ENCODE data around the gene CBFA2T3. TPM values are rescaled to one million over a fixed set of nuclear protein-coding genes. Genes with fewer than 3 reads are reported as not detected.

CBFA2T3 gene
- total RNA-seq, 2 donors from 2014 or later, result 10.1 to 10.5 TPM

- Histone ChIP-seq H3K9ac (ENCODE audit: low read depth in 2 of 2, low read length in 2 of 2) (no peak overlapping the region), H3K9me3 (no peaks in the 10 kb centered on the region), H3K36me3 (no peaks in the 10 kb centered on the region), H3K27ac (no peak overlapping the region), H3K4me1 (no peaks in the 10 kb centered on the region), H3K27me3 (no peaks in the 10 kb centered on the region), H3K4me3 (no peak overlapping the region)
- no peak for DNase-seq
- intact Hi-C loops (cut with DNase I), result no loop called here
- TF ChIP-seq, protein P1, sequence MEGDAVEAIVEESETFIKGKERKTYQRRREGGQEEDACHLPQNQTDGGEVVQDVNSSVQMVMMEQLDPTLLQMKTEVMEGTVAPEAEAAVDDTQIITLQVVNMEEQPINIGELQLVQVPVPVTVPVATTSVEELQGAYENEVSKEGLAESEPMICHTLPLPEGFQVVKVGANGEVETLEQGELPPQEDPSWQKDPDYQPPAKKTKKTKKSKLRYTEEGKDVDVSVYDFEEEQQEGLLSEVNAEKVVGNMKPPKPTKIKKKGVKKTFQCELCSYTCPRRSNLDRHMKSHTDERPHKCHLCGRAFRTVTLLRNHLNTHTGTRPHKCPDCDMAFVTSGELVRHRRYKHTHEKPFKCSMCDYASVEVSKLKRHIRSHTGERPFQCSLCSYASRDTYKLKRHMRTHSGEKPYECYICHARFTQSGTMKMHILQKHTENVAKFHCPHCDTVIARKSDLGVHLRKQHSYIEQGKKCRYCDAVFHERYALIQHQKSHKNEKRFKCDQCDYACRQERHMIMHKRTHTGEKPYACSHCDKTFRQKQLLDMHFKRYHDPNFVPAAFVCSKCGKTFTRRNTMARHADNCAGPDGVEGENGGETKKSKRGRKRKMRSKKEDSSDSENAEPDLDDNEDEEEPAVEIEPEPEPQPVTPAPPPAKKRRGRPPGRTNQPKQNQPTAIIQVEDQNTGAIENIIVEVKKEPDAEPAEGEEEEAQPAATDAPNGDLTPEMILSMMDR (IDR thresholded peaks at IDR 0.05), result no peak
Observed at GRCh38 chr16:88834670-88835069, 142.3 kb downstream of the CBFA2T3 start.

- Histone ChIP-seq H3K4me3 (no peak overlapping the region), H3K36me3 (no peaks in the 10 kb centered on the region), H3K27me3 (no peaks in the 10 kb centered on the region), H3K4me1 (no peaks in the 10 kb centered on the region), H3K27ac (no peak overlapping the region), H3K9me3 (no peaks in the 10 kb centered on the region), H3K9ac (ENCODE audit: low read depth in 2 of 2, low read length in 2 of 2) (no peak overlapping the region)
- intact Hi-C loops (cut with DNase I), result no loop called here
- DNase-seq, result no peak
- TF ChIP-seq, protein P1 (IDR thresholded peaks at IDR 0.05), result no peak
Observed at GRCh38 chr16:88833086-88833485, 143.9 kb downstream of the CBFA2T3 start.

GRCh38 chr16:88831838-88832237 lies 145.2 kb downstream of the CBFA2T3 start:
- no peak overlapping the region for H3K4me3 ChIP-seq
- no peak for DNase-seq
- H3K27me3 ChIP-seq, result no peaks in the 10 kb centered on the region
- H3K36me3 ChIP-seq, result no peaks in the 10 kb centered on the region
- H3K27ac ChIP-seq, result no peak overlapping the region
- no peak overlapping the region for H3K9ac ChIP-seq (ENCODE audit: low read depth in 2 of 2, low read length in 2 of 2)
- TF ChIP-seq, protein P1 (IDR thresholded peaks at IDR 0.05), result no peak
- H3K9me3 ChIP-seq, result no peaks in the 10 kb centered on the region
- no peaks in the 10 kb centered on the region for H3K4me1 ChIP-seq
- intact Hi-C loops (cut with DNase I), result no loop called here

GRCh38 chr16:88830783-88831182 lies 146.2 kb downstream of the CBFA2T3 start:
- Histone ChIP-seq H3K9me3 (no peaks in the 10 kb centered on the region), H3K9ac (ENCODE audit: low read depth in 2 of 2, low read length in 2 of 2) (no peak overlapping the region), H3K4me3 (no peak overlapping the region), H3K27ac (no peak overlapping the region), H3K36me3 (no peaks in the 10 kb centered on the region), H3K4me1 (no peaks in the 10 kb centered on the region), H3K27me3 (no peaks in the 10 kb centered on the region)
- TF ChIP-seq, protein P1 (IDR thresholded peaks at IDR 0.05), result no peak
- intact Hi-C loops (cut with DNase I), result no loop called here
- no peak for DNase-seq

DNA sequence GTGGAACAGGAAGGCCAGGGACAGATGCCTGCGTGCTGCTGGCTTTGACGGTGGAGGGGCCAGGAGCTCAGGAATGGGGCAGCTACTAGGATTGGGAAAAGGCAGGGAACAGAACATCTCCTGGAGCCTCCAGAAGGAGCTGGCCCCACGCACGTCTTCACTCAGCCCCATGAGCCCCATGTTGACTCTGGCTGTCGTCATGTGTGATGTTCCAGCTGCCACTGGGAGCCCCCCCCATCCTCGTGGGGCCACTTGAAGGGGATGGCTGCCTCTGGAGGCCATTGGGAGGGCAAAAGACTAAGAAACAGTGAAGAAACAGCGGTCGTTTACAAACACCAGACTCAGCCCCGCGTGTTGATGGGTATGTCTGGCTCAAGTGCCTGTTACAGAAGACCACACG lies 146.7 kb downstream of the CBFA2T3 start:
- Histone ChIP-seq H3K36me3 (no peaks in the 10 kb centered on the region), H3K27ac (no peak overlapping the region), H3K4me3 (no peak overlapping the region), H3K9ac (ENCODE audit: low read depth in 2 of 2, low read length in 2 of 2) (no peak overlapping the region), H3K27me3 (no peaks in the 10 kb centered on the region), H3K9me3 (no peaks in the 10 kb centered on the region), H3K4me1 (no peaks in the 10 kb centered on the region)
- TF ChIP-seq, protein P1 (IDR thresholded peaks at IDR 0.05), result no peak
- DNase-seq, result peak; percentile 43
- intact Hi-C loops (cut with DNase I), result no loop called here

DNA sequence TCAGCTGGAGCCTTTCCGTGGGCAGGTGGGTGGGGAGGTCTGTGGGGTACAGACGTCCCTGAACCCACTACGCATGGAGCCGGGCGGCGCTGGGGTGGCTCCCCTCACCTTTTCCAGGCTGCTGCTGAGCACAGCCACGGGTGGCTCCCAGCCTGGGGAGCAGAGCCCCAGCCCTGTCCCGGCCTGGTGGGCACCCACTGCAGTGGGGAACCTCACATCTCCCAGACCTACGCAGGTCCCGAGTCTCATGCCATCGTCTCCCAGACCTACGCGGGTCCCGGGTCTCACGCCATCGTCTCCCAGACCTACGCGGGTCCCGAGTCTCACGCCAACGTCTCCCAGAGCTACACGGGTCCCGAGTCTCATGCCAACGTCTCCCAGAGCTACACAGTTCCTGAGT lies 148.3 kb downstream of the CBFA2T3 start:
- H3K4me3 ChIP-seq, result no peak overlapping the region
- intact Hi-C loops (cut with DNase I), result no loop called here
- H3K4me1 ChIP-seq, result no peaks in the 10 kb centered on the region
- TF ChIP-seq, protein P1 (IDR thresholded peaks at IDR 0.05), result no peak
- H3K27ac ChIP-seq, result no peak overlapping the region
- H3K27me3 ChIP-seq, result no peaks in the 10 kb centered on the region
- no peaks in the 10 kb centered on the region for H3K36me3 ChIP-seq
- no peak overlapping the region for H3K9ac ChIP-seq (ENCODE audit: low read depth in 2 of 2, low read length in 2 of 2)
- DNase-seq, result no peak
- H3K9me3 ChIP-seq, result no peaks in the 10 kb centered on the region

All from colonic mucosa (tissue), 4 donors.